Loucy (cell line): ENCODE results near the gene PDE11A.

Experiments
- H2AFZ ChIP-seq: fragments of 200-600 bp; sonication (generic); 2 replicates; pipeline ENCODE4 v1.6.0; 2016; ENCODE audit warnings: antibody characterized with exemption, mild to moderate bottlenecking, low read length, moderate library complexity
- H3F3A ChIP-seq: fragments of 200-600 bp; 2 replicates; pipeline ENCODE4 v1.6.0; 2016; ENCODE audit warnings: antibody characterized with exemption, low read depth, mild to moderate bottlenecking
- H3K27me3 ChIP-seq: fragments of 200-600 bp; sonication (generic); 2 replicates; pipeline ENCODE4 v1.6.1; 2014; ENCODE audit warnings: low read length, mild to moderate bottlenecking; ENCODE audit not compliant: insufficient read depth, poor library complexity, severe bottlenecking
- H3K36me3 ChIP-seq: fragments of 200-600 bp; sonication (generic); 2 replicates; pipeline ENCODE4 v1.6.1; 2016; ENCODE audit warnings: low read length; ENCODE audit not compliant: insufficient read depth
- H3K4me1 ChIP-seq: fragments of 200-600 bp; sonication (generic); 2 replicates; pipeline ENCODE4 v1.5.1; 2014; ENCODE audit warnings: low read length, mild to moderate bottlenecking; ENCODE audit not compliant: insufficient read depth, poor library complexity, severe bottlenecking
- H3K4me2 ChIP-seq: fragments of 200-600 bp; sonication (generic); 2 replicates; pipeline ENCODE4 v1.6.0; 2014; ENCODE audit warnings: antibody characterized with exemption, low read length, low read depth, mild to moderate bottlenecking; ENCODE audit not compliant: poor library complexity, severe bottlenecking
- H3K4me3 ChIP-seq: fragments of 200-600 bp; sonication (generic); 2 replicates; pipeline ENCODE4 v1.5.1; 2014; ENCODE audit warnings: low read length, mild to moderate bottlenecking, mixed read lengths; ENCODE audit not compliant: poor library complexity, severe bottlenecking
- H3K79me2 ChIP-seq: fragments of 200-600 bp; sonication (generic); 2 replicates; pipeline ENCODE4 v1.6.1; 2014; ENCODE audit warnings: low read length; ENCODE audit not compliant: insufficient read depth
- H3K9ac ChIP-seq: fragments of 200-600 bp; sonication (generic); 2 replicates; pipeline ENCODE4 v1.6.0; 2014; ENCODE audit warnings: mild to moderate bottlenecking, low read depth, low read length, moderate library complexity; ENCODE audit not compliant: poor library complexity, severe bottlenecking
- H3K9me2 ChIP-seq: fragments of 200-600 bp; sonication (generic); replicated peaks from 2 replicates; pipeline ENCODE4 v1.6.1; 2016; ENCODE audit warnings: low read depth, low read length, mixed read lengths
- H3K9me3 ChIP-seq: fragments of 200-600 bp; sonication (generic); 2 replicates; pipeline ENCODE4 v1.6.1; 2014; ENCODE audit warnings: mild to moderate bottlenecking, antibody characterized with exemption, low read length, low read depth; ENCODE audit not compliant: insufficient read depth
- H4K20me1 ChIP-seq: fragments of 200-600 bp; sonication (generic); 2 replicates; pipeline ENCODE4 v1.6.0; 2014; ENCODE audit warnings: antibody characterized with exemption, low read length, mild to moderate bottlenecking; ENCODE audit not compliant: insufficient read depth, poor library complexity, severe bottlenecking
- EZH2phosphoT487 ChIP-seq: fragments of 200-600 bp; IDR thresholded peaks from 2 replicates; pipeline ENCODE4 v1.6.1; 2018; ENCODE audit warnings: antibody characterized with exemption, mild to moderate bottlenecking, moderate library complexity, borderline replicate concordance
- TF ChIP-seq, protein P1 (sequence below): fragments of 200-600 bp; sonication (generic); conservative IDR thresholded peaks from 2 replicates; pipeline ENCODE4 v1.5.1; 2014; ENCODE audit warnings: mild to moderate bottlenecking, antibody characterized with exemption, low read length

Gene PDE11A

GRCh38 chr2:177665948-177666347 lies 406.6 kb downstream of the PDE11A start:
- H3K4me2 ChIP-seq = peak overlapping the region; percentile 45
- no peak overlapping the region for H3K4me3 ChIP-seq
- no peaks in the 10 kb centered on the region for H3K9me2 ChIP-seq
- H2AFZ ChIP-seq = no peak overlapping the region
- no peaks in the 10 kb centered on the region for H3K36me3 ChIP-seq
- H4K20me1 ChIP-seq = no peaks in the 10 kb centered on the region
- H3K9ac ChIP-seq = no peak overlapping the region
- H3K4me1 ChIP-seq = peaks cover 16% of the 10 kb centered on the region
- no peaks in the 10 kb centered on the region for H3F3A ChIP-seq
- H3K27me3 ChIP-seq = no peaks in the 10 kb centered on the region
- H3K79me2 ChIP-seq = no peaks in the 10 kb centered on the region
- H3K9me3 ChIP-seq = no peaks in the 10 kb centered on the region
- no peak for TF ChIP-seq EZH2phosphoT487
- TF ChIP-seq, protein P1, sequence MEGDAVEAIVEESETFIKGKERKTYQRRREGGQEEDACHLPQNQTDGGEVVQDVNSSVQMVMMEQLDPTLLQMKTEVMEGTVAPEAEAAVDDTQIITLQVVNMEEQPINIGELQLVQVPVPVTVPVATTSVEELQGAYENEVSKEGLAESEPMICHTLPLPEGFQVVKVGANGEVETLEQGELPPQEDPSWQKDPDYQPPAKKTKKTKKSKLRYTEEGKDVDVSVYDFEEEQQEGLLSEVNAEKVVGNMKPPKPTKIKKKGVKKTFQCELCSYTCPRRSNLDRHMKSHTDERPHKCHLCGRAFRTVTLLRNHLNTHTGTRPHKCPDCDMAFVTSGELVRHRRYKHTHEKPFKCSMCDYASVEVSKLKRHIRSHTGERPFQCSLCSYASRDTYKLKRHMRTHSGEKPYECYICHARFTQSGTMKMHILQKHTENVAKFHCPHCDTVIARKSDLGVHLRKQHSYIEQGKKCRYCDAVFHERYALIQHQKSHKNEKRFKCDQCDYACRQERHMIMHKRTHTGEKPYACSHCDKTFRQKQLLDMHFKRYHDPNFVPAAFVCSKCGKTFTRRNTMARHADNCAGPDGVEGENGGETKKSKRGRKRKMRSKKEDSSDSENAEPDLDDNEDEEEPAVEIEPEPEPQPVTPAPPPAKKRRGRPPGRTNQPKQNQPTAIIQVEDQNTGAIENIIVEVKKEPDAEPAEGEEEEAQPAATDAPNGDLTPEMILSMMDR = no peak

GRCh38 chr2:177665328-177665727 lies 407.2 kb downstream of the PDE11A start:
- no peaks in the 10 kb centered on the region for H3K9me2 ChIP-seq
- no peak overlapping the region for H2AFZ ChIP-seq
- no peaks in the 10 kb centered on the region for H4K20me1 ChIP-seq
- H3K9me3 ChIP-seq = no peaks in the 10 kb centered on the region
- TF ChIP-seq EZH2phosphoT487 = no peak
- TF ChIP-seq, protein P1 = no peak
- H3F3A ChIP-seq = no peaks in the 10 kb centered on the region
- no peaks in the 10 kb centered on the region for H3K79me2 ChIP-seq
- H3K4me3 ChIP-seq = no peak overlapping the region
- H3K36me3 ChIP-seq = no peaks in the 10 kb centered on the region
- no peaks in the 10 kb centered on the region for H3K27me3 ChIP-seq
- H3K9ac ChIP-seq = no peak overlapping the region
- H3K4me1 ChIP-seq = peaks cover 13% of the 10 kb centered on the region
- no peak overlapping the region for H3K4me2 ChIP-seq

GRCh38 chr2:177662895-177663294 lies 409.7 kb downstream of the PDE11A start:
- no peaks in the 10 kb centered on the region for H3F3A ChIP-seq
- H4K20me1 ChIP-seq = no peaks in the 10 kb centered on the region
- no peak overlapping the region for H3K9ac ChIP-seq
- no peaks in the 10 kb centered on the region for H3K36me3 ChIP-seq
- H3K27me3 ChIP-seq = no peaks in the 10 kb centered on the region
- H3K9me2 ChIP-seq = no peaks in the 10 kb centered on the region
- H3K4me3 ChIP-seq = no peak overlapping the region
- peaks cover 26% of the 10 kb centered on the region for H3K4me1 ChIP-seq
- peak overlapping the region; percentile 46; the same call in 1 of the 2 replicates for H2AFZ ChIP-seq
- H3K9me3 ChIP-seq = no peaks in the 10 kb centered on the region
- H3K79me2 ChIP-seq = no peaks in the 10 kb centered on the region
- H3K4me2 ChIP-seq = no peak overlapping the region
- no peak for TF ChIP-seq EZH2phosphoT487
- TF ChIP-seq, protein P1 = no peak
